Endothelial cell of umbilical vein (primary cell): Measurements from ENCODE around the gene OR6B2. TPM values are rescaled to one million over a fixed set of nuclear protein-coding genes. Genes with fewer than 3 reads are reported as not detected.

ENCODE experiments used
- BruUV-seq: library from RNA; stranded (reverse); fragments of 400-500 nt; replicated peaks from 2 replicates; lab custom pipeline; 2021; lab: Mats Ljungman, UMichigan
- CTCF ChIA-PET: fragments of 300-600, 350-600 bp; sonication (Branson Sonifier 250); formaldehyde crosslinking; loops from one replicate; lab custom pipeline; 2021; ENCODE audit warnings: antibody characterized with exemption, inconsistent platforms; lab: Charles Lee
- POLR2A ChIA-PET: fragments of 300-600, 350-600 bp; sonication (Branson Sonifier 250); formaldehyde crosslinking; loops from one replicate; lab custom pipeline; 2021; ENCODE audit warnings: antibody characterized with exemption, inconsistent platforms; lab: Charles Lee
- DNase-seq: peaks from one replicate; pipeline ENCODE4 v3.0.0-alpha.2; 2011; ENCODE audit warnings: low read depth, low spot score
- FAIRE-seq: peaks from 2 replicates; lab custom pipeline; 2011; peaks lifted over from hg19 to GRCh38; lab: Jason Lieb, UNC
- H2AFZ ChIP-seq: 2 replicates; pipeline ENCODE4 v1.6.0; 2012; ENCODE audit warnings: low read depth, low read length, control low read depth, inconsistent platforms
- H3K27ac ChIP-seq: 2 replicates; pipeline ENCODE4 v1.5.1; 2011; ENCODE audit warnings: low read depth, mild to moderate bottlenecking, control low read depth, low read length, moderate library complexity; ENCODE audit not compliant: insufficient read depth
- H3K27me3 ChIP-seq, 2 experiments: 2 replicates each; pipeline versions ENCODE4 v1.6.0 to v1.6.1; 2011; ENCODE audit warnings: low read length in 2 of 2, mixed read lengths in 1 of 2; ENCODE audit not compliant: control insufficient read depth in 2 of 2, insufficient read depth in 2 of 2
- H3K36me3 ChIP-seq, 2 experiments: 2 replicates in 1 of 2; 3 replicates in 1 of 2; pipeline ENCODE4 v1.5.1; 2011; ENCODE audit warnings: low read length in 2 of 2, mild to moderate bottlenecking in 1 of 2, moderate library complexity in 1 of 2; ENCODE audit not compliant: control insufficient read depth in 2 of 2, insufficient read depth in 2 of 2; ENCODE audit errors: extremely low read depth in 1 of 2
- H3K4me1 ChIP-seq: 3 replicates; pipeline ENCODE4 v1.5.1; 2011; ENCODE audit warnings: mild to moderate bottlenecking, low read length; ENCODE audit not compliant: control insufficient read depth, insufficient read depth; ENCODE audit errors: extremely low read depth
- H3K4me2 ChIP-seq: 2 replicates; pipeline ENCODE4 v1.6.1; 2011; ENCODE audit warnings: low read length, control low read depth, mixed read lengths; ENCODE audit not compliant: insufficient read depth
- H3K4me3 ChIP-seq, 3 experiments: fragments of 200-600 bp in 1 of 3; sonication (generic), shearing (Covaris generic) in 1 of 3; replicated peaks in 1 of 3; 2 replicates each; pipeline ENCODE4 v1.5.1; 2011 to 2016; ENCODE audit warnings: control low read depth in 3 of 3, low read length in 3 of 3, mild to moderate bottlenecking in 2 of 3, inconsistent platforms in 1 of 3, low read depth in 1 of 3, moderate library complexity in 1 of 3; ENCODE audit not compliant: insufficient read depth in 1 of 3
- H3K79me2 ChIP-seq: 2 replicates; pipeline ENCODE4 v1.6.0; 2012; ENCODE audit warnings: low read length, inconsistent platforms; ENCODE audit not compliant: control insufficient read depth, insufficient read depth
- H3K9ac ChIP-seq: replicated peaks from 2 replicates; pipeline ENCODE3; 2011; ENCODE audit warnings: low read length, control low read depth; ENCODE audit not compliant: insufficient read depth; ENCODE audit errors: extremely low read depth
- H3K9me1 ChIP-seq: replicated peaks from 3 replicates; pipeline ENCODE4 v1.6.0; 2011; ENCODE audit warnings: mild to moderate bottlenecking, low read length; ENCODE audit not compliant: control insufficient read depth, insufficient read depth; ENCODE audit errors: extremely low read depth
- H3K9me3 ChIP-seq: replicated peaks from 2 replicates; pipeline ENCODE4 v1.5.1; 2012; ENCODE audit warnings: low read length, inconsistent platforms; ENCODE audit not compliant: control insufficient read depth, insufficient read depth
- H4K20me1 ChIP-seq: replicated peaks from 2 replicates; pipeline ENCODE3; 2011; ENCODE audit warnings: mild to moderate bottlenecking, low read length; ENCODE audit not compliant: control insufficient read depth, insufficient read depth; ENCODE audit errors: extremely low read depth
- CTCF ChIP-seq, 2 donors: IDR thresholded peaks; 1 replicate in 1 of 2; 2 replicates in 1 of 2; pipeline ENCODE4 v1.5.1; 2011; ENCODE audit warnings: low read length in 2 of 2, mild to moderate bottlenecking in 2 of 2, moderate library complexity in 2 of 2, control low read depth in 1 of 2, inconsistent platforms in 1 of 2, low read depth in 1 of 2; ENCODE audit not compliant: insufficient read depth in 1 of 2; ENCODE audit errors: extremely low read depth in 1 of 2
- GATA2 ChIP-seq: IDR thresholded peaks from 2 replicates; pipeline ENCODE4 v1.7.0; 2011; ENCODE audit warnings: low read depth, mild to moderate bottlenecking, moderate library complexity, mixed read lengths, low read length; ENCODE audit not compliant: insufficient read length, insufficient read depth
- MYC ChIP-seq: IDR thresholded peaks from one replicate; pipeline ENCODE4 v1.6.1; 2011; ENCODE audit warnings: mild to moderate bottlenecking, low read depth, low read length
- POLR2A ChIP-seq: IDR thresholded peaks from 2 replicates; pipeline ENCODE4 v1.6.1; 2012; ENCODE audit warnings: low read depth, mild to moderate bottlenecking, control low read depth, low read length
- POLR2AphosphoS5 ChIP-seq: IDR thresholded peaks from 2 replicates; pipeline ENCODE4 v1.6.1; 2012; ENCODE audit warnings: low read depth, mild to moderate bottlenecking, control low read depth, low read length, moderate library complexity; ENCODE audit not compliant: insufficient read depth
- dilution Hi-C: fragments of 300-500 bp; cut with MboI; formaldehyde crosslinking; loops from one replicate; pipeline ENCODE4 v1.15.0; 2019; ENCODE audit warnings: low sequenced_read_pairs; ENCODE audit not compliant: extremely low pct_ligation_motif_present
- intact Hi-C: fragments of 100-400 bp; cut with micrococcal nuclease; formaldehyde crosslinking; loops from one replicate; pipeline ENCODE4 v1.10.0; 2022
- polyA plus RNA-seq, 4 experiments: library from polyadenylated mRNA; depleted of rRNA in 3 of 4; stranded (reverse) in 3 of 4; unstranded in 1 of 4; fragments of >200 nt; gene quantifications; 2 replicates each; pipeline versions ENCODE4 v1.2.1 to v1.2.3, GENCODE V29; 2011 to 2012; ENCODE audit warnings: missing spikeins in 1 of 4
- total RNA-seq: library from RNA; stranded (reverse); gene quantifications from 2 replicates; pipeline ENCODE4 v1.2.3, GENCODE V29; 2021

Gene OR6B2
- total and polyA plus RNA-seq, 2 donors (not counting 3 experiments of a cell fraction or from before 2014, with no cell fraction given): not detected

- dilution Hi-C loops: no loop called here
- CTCF ChIA-PET: interaction anchor here (1.1 to 1.4 kb wide), 4 partner anchors 8 to 849 kb away, joined by 3 to 5 read pairs (median 4); no protein-coding TSS in a partner anchor
- no TSS peak for BruUV-seq
Observed at GRCh38 chr2:239993291-239993690, 36.9 kb downstream of the OR6B2 start.

More at GRCh38 chr2:239993291-239993690, 36.9 kb downstream of the OR6B2 start:
- no peaks in the 10 kb centered on the region for H3K27me3 ChIP-seq
- H2AFZ ChIP-seq: no peak overlapping the region
- intact Hi-C loops: loop anchor here (5.0 kb wide), 1 partner anchor 591 kb away; the partner anchor contains the start of gene HDAC4
- POLR2A ChIA-PET: no interaction called here
- DNase-seq: no peak
- no peak for FAIRE-seq
- TF ChIP-seq GATA2: no peak
- no peak for TF ChIP-seq POLR2A
- TF ChIP-seq POLR2AphosphoS5: no peak
- TF ChIP-seq CTCF (IDR thresholded peaks at IDR 0.05; ENCODE audit: extremely low read depth in 1 of 2, insufficient read depth in 1 of 2, low read depth in 1 of 2, low read length in 2 of 2): no peak
- no peak for TF ChIP-seq MYC
- H3K79me2 ChIP-seq: no peaks in the 10 kb centered on the region
- no peaks in the 10 kb centered on the region for H3K9me3 ChIP-seq
- no peak overlapping the region for H3K9ac ChIP-seq
- H3K36me3 ChIP-seq: peaks cover 4 to 11% of the 10 kb centered on the region in 2 experiments
- H3K4me3 ChIP-seq: no peak overlapping the region
- H3K9me1 ChIP-seq: no peaks in the 10 kb centered on the region
- no peak overlapping the region for H3K27ac ChIP-seq
- H3K4me2 ChIP-seq: no peak overlapping the region
- no peaks in the 10 kb centered on the region for H3K4me1 ChIP-seq
- H4K20me1 ChIP-seq: no peaks in the 10 kb centered on the region
